ENCODE results near the gene CCL8. TPM values are rescaled to one million over a fixed set of nuclear protein-coding genes. Genes with fewer than 3 reads are reported as not detected.
"Not testable (repeated sequence)": the region's sequence is repeated elsewhere in the genome, so short reads cannot be mapped to it uniquely, and the experiment has no call there.

CCL8 gene
- total RNA-seq, 1 donor from 2014 or later = 1.6 TPM

DNA sequence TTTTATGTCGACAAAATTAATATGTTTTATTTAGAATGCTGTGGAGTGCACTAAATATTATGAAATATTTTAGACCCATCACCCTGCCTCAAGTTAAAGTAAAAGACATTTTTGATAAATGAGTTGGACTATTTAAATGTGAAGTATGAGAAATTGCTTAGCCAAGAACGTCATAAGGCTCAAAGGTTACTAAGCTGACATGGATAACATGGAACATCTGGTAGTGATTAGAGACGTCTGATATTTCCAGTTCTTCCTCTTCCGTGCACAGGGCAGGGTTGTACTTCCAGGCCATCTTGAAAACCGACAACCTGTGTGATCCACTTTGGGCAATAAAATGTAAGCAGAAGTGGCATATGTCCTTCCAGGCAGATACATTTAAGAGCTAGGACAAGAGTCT, 7.2 kb upstream of the CCL8 start:
- no peak for DNase-seq
- Histone ChIP-seq H3K27me3 (ENCODE audit: low read depth) (no peaks in the 10 kb centered on the region), H3K9me3 (no peaks in the 10 kb centered on the region), H3K27ac (peak overlapping the region; percentile 52), H3K4me3 (no peak overlapping the region), H3K4me1 (peaks cover 24% of the 10 kb centered on the region), H3K36me3 (no peaks in the 10 kb centered on the region)
- TF ChIP-seq, protein P1, sequence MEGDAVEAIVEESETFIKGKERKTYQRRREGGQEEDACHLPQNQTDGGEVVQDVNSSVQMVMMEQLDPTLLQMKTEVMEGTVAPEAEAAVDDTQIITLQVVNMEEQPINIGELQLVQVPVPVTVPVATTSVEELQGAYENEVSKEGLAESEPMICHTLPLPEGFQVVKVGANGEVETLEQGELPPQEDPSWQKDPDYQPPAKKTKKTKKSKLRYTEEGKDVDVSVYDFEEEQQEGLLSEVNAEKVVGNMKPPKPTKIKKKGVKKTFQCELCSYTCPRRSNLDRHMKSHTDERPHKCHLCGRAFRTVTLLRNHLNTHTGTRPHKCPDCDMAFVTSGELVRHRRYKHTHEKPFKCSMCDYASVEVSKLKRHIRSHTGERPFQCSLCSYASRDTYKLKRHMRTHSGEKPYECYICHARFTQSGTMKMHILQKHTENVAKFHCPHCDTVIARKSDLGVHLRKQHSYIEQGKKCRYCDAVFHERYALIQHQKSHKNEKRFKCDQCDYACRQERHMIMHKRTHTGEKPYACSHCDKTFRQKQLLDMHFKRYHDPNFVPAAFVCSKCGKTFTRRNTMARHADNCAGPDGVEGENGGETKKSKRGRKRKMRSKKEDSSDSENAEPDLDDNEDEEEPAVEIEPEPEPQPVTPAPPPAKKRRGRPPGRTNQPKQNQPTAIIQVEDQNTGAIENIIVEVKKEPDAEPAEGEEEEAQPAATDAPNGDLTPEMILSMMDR (IDR thresholded peaks at IDR 0.05) = no peak
- ATAC-seq = peak in 1 of 2 donors; percentile 54
- intact Hi-C loops (cut with DNase I) = no loop called here

DNA sequence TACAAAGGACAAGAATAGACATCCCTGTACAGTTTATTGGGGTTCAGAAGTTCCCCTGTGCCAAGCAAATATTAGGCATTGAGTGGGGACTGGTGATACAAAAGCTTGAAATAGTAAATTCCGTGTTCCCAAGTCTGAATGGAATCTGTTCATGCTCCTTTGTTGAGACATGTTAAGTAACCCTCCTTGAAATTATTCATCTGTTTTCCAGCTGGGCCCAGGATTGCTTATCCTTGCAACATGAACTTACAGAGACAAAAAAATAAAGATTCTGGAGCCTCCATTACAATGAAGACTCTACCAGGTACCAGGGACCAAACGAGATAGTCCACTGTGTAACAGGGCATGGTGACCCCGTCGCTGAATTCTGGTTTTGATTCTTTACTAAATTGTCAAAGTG, 6.1 kb upstream of the CCL8 start:
- ATAC-seq = peak; percentile 18 to 41
- Histone ChIP-seq H3K4me1 (peaks cover 18% of the 10 kb centered on the region), H3K27me3 (ENCODE audit: low read depth) (no peaks in the 10 kb centered on the region), H3K9me3 (no peaks in the 10 kb centered on the region), H3K4me3 (no peak overlapping the region), H3K36me3 (no peaks in the 10 kb centered on the region), H3K27ac (peak overlapping the region; percentile 52)
- intact Hi-C loops (cut with DNase I) = no loop called here
- TF ChIP-seq, protein P1 (IDR thresholded peaks at IDR 0.05) = no peak
- DNase-seq = no peak

DNA sequence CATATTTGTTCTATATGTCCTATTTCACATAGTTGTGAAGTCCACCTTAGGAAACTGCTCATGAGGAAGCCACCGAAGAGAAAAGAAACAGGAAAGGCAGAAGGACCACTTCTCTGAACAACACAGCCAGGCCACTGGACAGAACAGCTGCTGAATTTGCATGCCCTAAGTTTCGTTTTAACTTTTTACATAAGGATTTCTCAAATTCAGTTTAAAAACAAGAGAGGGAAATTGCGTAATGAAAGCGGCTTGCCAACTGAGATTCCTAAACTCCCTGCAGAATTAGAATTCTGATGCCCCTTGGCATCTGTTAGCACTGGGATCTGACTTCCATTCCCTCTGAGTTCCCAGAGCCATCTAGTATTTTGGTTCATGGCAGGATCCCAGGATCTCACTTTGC, 5.0 kb upstream of the CCL8 start:
- peak overlapping the region; percentile 27 for H3K27ac ChIP-seq
- no peak for DNase-seq
- TF ChIP-seq, protein P1 (IDR thresholded peaks at IDR 0.05) = no peak
- ATAC-seq = peak in 1 of 2 donors; percentile 51
- no peak overlapping the region for H3K4me3 ChIP-seq
- H3K27me3 ChIP-seq (ENCODE audit: low read depth) = no peaks in the 10 kb centered on the region
- intact Hi-C loops (cut with DNase I) = no loop called here
- peaks cover 18% of the 10 kb centered on the region for H3K4me1 ChIP-seq
- H3K9me3 ChIP-seq = no peaks in the 10 kb centered on the region
- no peaks in the 10 kb centered on the region for H3K36me3 ChIP-seq

DNA sequence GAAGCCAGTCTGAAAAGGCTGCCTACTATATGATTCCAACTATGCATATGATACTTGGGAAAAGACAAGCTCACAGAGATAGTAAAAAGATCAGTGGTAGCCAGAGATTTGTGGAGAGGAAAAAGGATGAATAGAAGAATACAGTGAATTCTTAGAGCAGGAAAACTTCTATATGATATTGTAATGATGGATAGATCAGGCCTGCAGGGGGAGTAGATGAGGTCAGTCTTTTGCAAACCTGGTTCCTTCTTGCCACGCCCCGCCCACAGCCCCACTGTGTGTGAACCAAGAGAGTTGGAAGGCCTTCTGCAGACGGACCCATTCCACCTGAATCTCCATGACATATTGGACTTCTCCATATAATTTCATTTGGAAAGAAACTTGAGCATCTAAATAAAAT, 761 bp upstream of the CCL8 start:
- Histone ChIP-seq H3K36me3 (no peaks in the 10 kb centered on the region), H3K27ac (no peak overlapping the region), H3K4me1 (peaks cover 17% of the 10 kb centered on the region), H3K4me3 (no peak overlapping the region), H3K9me3 (no peaks in the 10 kb centered on the region), H3K27me3 (ENCODE audit: low read depth) (no peaks in the 10 kb centered on the region)
- TF ChIP-seq, protein P1 (IDR thresholded peaks at IDR 0.05) = no peak
- DNase-seq (peak; percentile 59), ATAC-seq (no peak)
- intact Hi-C loops (cut with DNase I) = no loop called here

DNA sequence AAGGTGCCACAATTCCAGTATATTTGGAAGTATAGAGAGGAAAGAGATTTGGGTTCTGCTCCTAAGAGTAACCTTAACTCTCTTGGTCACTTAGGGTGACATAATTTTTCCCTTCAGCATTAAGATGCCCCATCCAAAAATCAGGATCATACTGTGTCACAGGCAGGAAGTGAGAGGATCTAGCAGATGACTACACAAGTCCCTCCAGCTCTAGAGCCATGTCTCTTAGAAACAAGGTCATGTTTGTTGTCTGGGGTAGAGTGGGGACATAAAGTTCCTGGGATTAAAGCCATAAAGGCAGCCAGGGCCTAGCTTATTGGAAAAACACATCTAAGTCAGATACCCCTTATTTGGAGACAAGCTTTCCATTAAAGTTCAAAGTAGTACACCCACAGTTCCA, 2.7 kb downstream of the CCL8 start:
- ATAC-seq (no peak), DNase-seq (no peak)
- TF ChIP-seq, protein P1 (IDR thresholded peaks at IDR 0.05) = no peak
- Histone ChIP-seq H3K27me3 (ENCODE audit: low read depth) (no peaks in the 10 kb centered on the region), H3K27ac (peak overlapping the region; percentile 13), H3K36me3 (no peaks in the 10 kb centered on the region), H3K9me3 (peaks cover 10% of the 10 kb centered on the region), H3K4me1 (no peaks in the 10 kb centered on the region), H3K4me3 (no peak overlapping the region)
- intact Hi-C loops (cut with DNase I) = no loop called here

DNA sequence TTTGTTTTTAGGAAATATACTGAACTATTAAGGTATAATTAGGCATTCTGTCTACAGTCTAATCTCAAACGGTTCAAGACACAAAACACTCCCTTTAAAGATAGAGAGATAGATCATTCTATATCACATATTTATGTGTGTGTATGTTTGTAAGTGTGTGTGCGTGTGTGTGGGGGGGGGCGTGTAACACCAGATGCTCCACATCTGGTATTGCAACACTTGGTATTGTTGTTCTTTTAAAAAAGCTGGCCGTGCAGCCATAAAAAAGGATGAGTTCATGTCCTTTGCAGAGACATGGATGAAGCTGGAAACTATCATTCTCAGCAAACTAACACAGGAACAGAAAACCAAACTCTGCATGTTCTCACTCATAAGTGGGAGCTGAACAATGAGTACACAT, 8.3 kb downstream of the CCL8 start:
- DNase-seq; H3K27me3 ChIP-seq (ENCODE audit: low read depth); H3K36me3 ChIP-seq; H3K4me1 ChIP-seq; ATAC-seq; H3K4me3 ChIP-seq; H3K27ac ChIP-seq; intact Hi-C loops (cut with DNase I): not testable (repeated sequence)
- peaks cover 10% of the 10 kb centered on the region for H3K9me3 ChIP-seq

Measured in lower lobe of right lung (tissue), 2 donors.